Ectodermal cell (in vitro differentiated cells): Measurements from ENCODE around the gene MAP1B.

Experiments used
- H3K27ac ChIP-seq: 2 replicates; pipeline ENCODE4 v1.7.0; 2013; ENCODE audit warnings: mild to moderate bottlenecking, low read depth, low read length; ENCODE audit not compliant: insufficient read depth, poor library complexity, severe bottlenecking
- H3K27me3 ChIP-seq: 2 replicates; pipeline ENCODE4 v1.7.0; 2013; ENCODE audit warnings: mild to moderate bottlenecking, low read length; ENCODE audit not compliant: insufficient read depth, control insufficient read depth, poor library complexity, severe bottlenecking
- H3K36me3 ChIP-seq: one replicate; pipeline ENCODE4 v1.7.0; 2013; ENCODE audit warnings: low read length; ENCODE audit not compliant: control insufficient read depth, insufficient read depth
- H3K4me1 ChIP-seq: one replicate; pipeline ENCODE4 v1.7.0; 2013; ENCODE audit warnings: low read length; ENCODE audit not compliant: control insufficient read depth, insufficient read depth
- H3K4me3 ChIP-seq: 2 replicates; pipeline ENCODE4 v1.7.0; 2013; ENCODE audit warnings: low read depth, low read length, control low read depth; ENCODE audit not compliant: insufficient read depth
- H3K9me3 ChIP-seq: 2 replicates; pipeline ENCODE4 v1.7.0; 2013; ENCODE audit warnings: mild to moderate bottlenecking, low read length, moderate library complexity; ENCODE audit not compliant: control insufficient read depth
- WGBS, 2 experiments: methylation state at CpG; one replicate each; pipeline ENCODE4 v1.1.7; 2013; ENCODE audit warnings: missing lambda C conversion rate in 2 of 2; 5-methylcytosine and 5-hydroxymethylcytosine counted together

Gene MAP1B

DNA sequence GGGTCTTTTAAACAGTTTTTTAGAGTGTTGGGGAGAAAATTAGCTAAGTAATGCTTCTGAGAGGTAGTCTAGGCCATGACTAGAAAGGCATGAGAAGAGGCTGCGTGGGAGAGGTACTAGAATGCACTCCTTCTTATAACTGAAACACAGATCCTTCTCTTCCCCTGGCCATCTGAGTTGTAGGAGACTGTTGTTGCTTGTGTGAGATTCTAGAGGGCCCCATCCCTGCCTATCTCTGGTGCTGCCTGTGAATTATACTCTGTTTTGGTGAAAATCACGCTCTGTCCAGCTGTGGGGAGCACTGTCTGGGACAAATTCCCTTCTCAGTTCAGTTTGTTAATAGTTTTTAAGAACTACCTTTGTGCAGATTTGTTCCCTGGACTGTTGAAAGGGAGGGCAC lies 37.5 kb downstream of the MAP1B start:
- peaks cover 31% of the 10 kb centered on the region for H3K4me1 ChIP-seq
- H3K9me3 ChIP-seq = no peaks in the 10 kb centered on the region
- no peak overlapping the region for H3K4me3 ChIP-seq
- no peaks in the 10 kb centered on the region for H3K27me3 ChIP-seq
- peaks cover 6% of the 10 kb centered on the region for H3K36me3 ChIP-seq
- WGBS, 2 experiments = 84 to 92% methylated on average over 1 to 2 of the region's 2 CpGs
- peak overlapping the region; percentile 37 for H3K27ac ChIP-seq

DNA sequence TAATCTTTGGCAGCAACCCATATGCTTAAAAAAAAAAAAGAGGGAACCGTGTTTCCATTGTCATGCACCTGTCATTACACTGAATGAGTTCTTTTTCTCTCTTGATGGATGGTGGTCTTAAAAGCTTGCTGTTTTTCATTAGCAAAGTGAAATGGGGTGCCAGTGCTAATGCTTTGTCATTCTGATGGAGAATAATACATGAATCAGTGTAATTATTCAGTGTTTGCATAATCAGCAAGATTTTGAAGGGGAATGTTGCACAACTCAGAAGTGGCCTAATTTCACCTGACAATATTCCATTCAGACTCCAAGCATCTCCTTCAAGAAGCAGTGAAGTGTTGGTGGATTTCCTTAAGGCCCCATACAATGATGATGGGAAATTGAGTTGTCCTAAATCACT lies 38.1 kb downstream of the MAP1B start:
- no peak overlapping the region for H3K4me3 ChIP-seq
- peaks cover 35% of the 10 kb centered on the region for H3K4me1 ChIP-seq
- peak overlapping the region; percentile 37 for H3K27ac ChIP-seq
- H3K36me3 ChIP-seq = peaks cover 6% of the 10 kb centered on the region
- no peaks in the 10 kb centered on the region for H3K27me3 ChIP-seq
- WGBS, 2 experiments = 50 to 55% methylated on average over 1 of the region's 1 CpG
- H3K9me3 ChIP-seq = no peaks in the 10 kb centered on the region

DNA sequence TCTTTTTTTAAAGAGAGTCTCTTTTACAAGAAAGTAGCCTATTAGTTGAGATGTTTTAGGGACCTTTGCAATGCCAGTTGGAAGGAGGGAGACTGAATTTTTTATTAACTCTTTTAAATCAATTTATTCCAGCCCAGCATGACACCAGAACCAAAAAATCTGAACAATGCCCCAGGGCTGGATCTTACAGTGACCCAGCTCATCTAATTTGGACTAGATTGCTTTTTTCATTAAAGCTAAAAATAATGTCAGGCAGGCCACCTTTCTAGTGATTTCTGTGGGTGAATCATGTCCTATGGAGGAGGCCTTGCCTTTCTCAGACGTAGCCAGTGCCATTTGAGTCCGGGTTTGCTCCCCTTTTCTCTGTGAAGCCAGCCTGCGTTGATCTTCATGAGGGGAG lies 38.8 kb downstream of the MAP1B start:
- Histone ChIP-seq H3K4me3 (no peak overlapping the region), H3K27ac (no peak overlapping the region), H3K4me1 (peaks cover 42% of the 10 kb centered on the region), H3K36me3 (peaks cover 6% of the 10 kb centered on the region), H3K9me3 (no peaks in the 10 kb centered on the region), H3K27me3 (no peaks in the 10 kb centered on the region)
- 93 to 96% methylated on average over 3 of the region's 3 CpGs for WGBS, 2 experiments

GRCh38 chr5:72147569-72147968 lies 40.3 kb downstream of the MAP1B start:
- peaks cover 6% of the 10 kb centered on the region for H3K36me3 ChIP-seq
- 94% methylated on average over 4 of the region's 4 CpGs for WGBS, 2 experiments
- H3K4me3 ChIP-seq = no peak overlapping the region
- no peaks in the 10 kb centered on the region for H3K9me3 ChIP-seq
- H3K4me1 ChIP-seq = peaks cover 48% of the 10 kb centered on the region
- no peaks in the 10 kb centered on the region for H3K27me3 ChIP-seq
- no peak overlapping the region for H3K27ac ChIP-seq

GRCh38 chr5:72149742-72150141 lies 42.5 kb downstream of the MAP1B start:
- H3K4me3 ChIP-seq = no peak overlapping the region
- 89 to 97% methylated on average over 2 of the region's 2 CpGs for WGBS, 2 experiments
- H3K36me3 ChIP-seq = peaks cover 6% of the 10 kb centered on the region
- no peak overlapping the region for H3K27ac ChIP-seq
- no peaks in the 10 kb centered on the region for H3K9me3 ChIP-seq
- peaks cover 54% of the 10 kb centered on the region for H3K4me1 ChIP-seq
- no peaks in the 10 kb centered on the region for H3K27me3 ChIP-seq

GRCh38 chr5:72151169-72151568 lies 43.9 kb downstream of the MAP1B start:
- Histone ChIP-seq H3K27ac (no peak overlapping the region), H3K27me3 (no peaks in the 10 kb centered on the region), H3K4me1 (peaks cover 44% of the 10 kb centered on the region), H3K36me3 (peaks cover 6% of the 10 kb centered on the region), H3K9me3 (no peaks in the 10 kb centered on the region), H3K4me3 (no peak overlapping the region)

GRCh38 chr5:72151646-72152045 lies 44.4 kb downstream of the MAP1B start:
- Histone ChIP-seq H3K9me3 (no peaks in the 10 kb centered on the region), H3K27ac (no peak overlapping the region), H3K4me1 (peaks cover 48% of the 10 kb centered on the region), H3K4me3 (no peak overlapping the region), H3K36me3 (peaks cover 6% of the 10 kb centered on the region), H3K27me3 (no peaks in the 10 kb centered on the region)
- WGBS, 2 experiments = 88 to 94% methylated on average over 1 of the region's 1 CpG

GRCh38 chr5:72152545-72152944 lies 45.3 kb downstream of the MAP1B start:
- WGBS, 2 experiments = 92 to 93% methylated on average over 8 of the region's 8 CpGs
- peaks cover 6% of the 10 kb centered on the region for H3K36me3 ChIP-seq
- H3K4me1 ChIP-seq = peaks cover 48% of the 10 kb centered on the region

DNA sequence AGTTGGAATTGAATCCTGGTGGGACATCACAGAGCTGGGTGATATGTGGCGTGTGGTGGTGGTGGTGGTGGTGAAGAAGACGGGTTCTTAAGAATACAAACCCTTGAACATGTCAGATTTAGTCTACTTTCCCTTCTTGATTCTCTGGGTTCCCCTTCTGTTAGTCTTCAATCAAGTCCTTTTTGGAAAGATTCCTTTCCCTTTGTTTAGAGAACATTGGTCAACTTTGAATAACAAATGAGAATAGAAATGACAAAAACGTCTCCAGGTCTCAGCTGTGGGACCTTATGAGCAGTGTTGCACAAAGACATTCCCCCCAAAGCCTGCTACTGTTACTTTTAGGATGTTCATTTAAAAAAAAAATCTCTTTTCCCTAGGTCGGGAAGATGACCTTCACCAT lies 46.3 kb downstream of the MAP1B start:
- no peak overlapping the region for H3K27ac ChIP-seq
- H3K27me3 ChIP-seq = no peaks in the 10 kb centered on the region
- WGBS, 2 experiments = 72 to 79% methylated on average over 4 of the region's 4 CpGs
- H3K9me3 ChIP-seq = no peaks in the 10 kb centered on the region
- no peak overlapping the region for H3K4me3 ChIP-seq
- H3K4me1 ChIP-seq = peaks cover 44% of the 10 kb centered on the region
- peaks cover under 1% of the 10 kb centered on the region for H3K36me3 ChIP-seq

More at GRCh38 chr5:72152545-72152944, 45.3 kb downstream of the MAP1B start:
- no peak overlapping the region for H3K4me3 ChIP-seq
- no peaks in the 10 kb centered on the region for H3K9me3 ChIP-seq
- no peaks in the 10 kb centered on the region for H3K27me3 ChIP-seq
- no peak overlapping the region for H3K27ac ChIP-seq

GRCh38 chr5:72154076-72154756 lies 46.9 kb downstream of the MAP1B start:
- no peaks in the 10 kb centered on the region for H3K36me3 ChIP-seq
- no peaks in the 10 kb centered on the region for H3K27me3 ChIP-seq
- no peak overlapping the region for H3K27ac ChIP-seq
- peaks cover 43% of the 10 kb centered on the region for H3K4me1 ChIP-seq
- no peak overlapping the region for H3K4me3 ChIP-seq
- WGBS, 2 experiments = 94% methylated on average over 5 of the region's 5 CpGs
- no peaks in the 10 kb centered on the region for H3K9me3 ChIP-seq
